Stimulated activated naive CD4-positive, alpha-beta T cell (primary cell): ENCODE results near the gene DSCAML1.

Source experiments
- DNase-seq, 6 experiments: peaks; one replicate each; lab custom pipeline; 2025; lab: John Stamatoyannopoulos, UW

The DSCAML1 gene

GRCh38 chr11:117442049-117442868 is 354.8 kb downstream of the DSCAML1 start:
- no peak for DNase-seq

DNA sequence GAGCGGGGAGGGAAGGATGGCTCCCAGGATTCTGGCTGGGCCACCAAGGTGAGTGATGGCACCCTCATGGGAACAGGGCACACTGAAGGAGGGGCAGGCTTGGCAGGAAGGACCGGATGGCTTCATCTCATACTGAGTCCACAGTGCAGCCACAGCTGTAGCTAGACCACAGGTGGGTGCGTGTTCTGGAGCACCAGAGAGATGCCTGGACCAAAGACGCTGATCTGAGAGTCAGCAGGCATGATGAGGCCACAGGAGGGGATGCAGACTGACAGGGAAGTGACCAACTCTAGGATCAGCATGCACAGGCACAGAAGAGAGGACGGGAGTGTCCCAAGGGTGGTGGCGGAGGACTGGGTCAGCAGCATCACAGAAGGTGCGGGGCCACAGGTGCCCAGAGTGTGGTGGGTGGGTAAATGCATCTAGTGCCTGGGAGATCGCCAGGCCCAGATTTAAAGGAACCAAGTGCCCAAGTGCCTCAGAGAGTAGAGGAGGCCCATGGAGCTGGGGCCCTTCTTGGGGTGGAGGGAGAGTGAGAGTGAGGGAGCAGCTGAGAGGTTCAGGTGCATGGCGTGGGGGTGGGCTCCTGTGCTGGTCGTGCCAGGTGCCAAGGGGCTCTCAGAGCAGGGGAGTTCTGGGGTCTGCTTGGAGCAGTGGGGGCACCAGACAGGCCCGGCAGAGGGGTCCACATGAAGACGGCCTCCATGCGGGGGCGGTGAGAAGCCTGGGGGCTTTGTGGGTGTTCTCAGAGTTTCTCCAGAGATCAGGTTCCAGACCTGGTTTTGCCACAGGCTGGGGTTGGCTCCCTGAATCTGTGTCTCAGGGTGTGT is 355.7 kb downstream of the DSCAML1 start:
- no peak for DNase-seq

GRCh38 chr11:117440258-117440657 is 356.8 kb downstream of the DSCAML1 start:
- no peak for DNase-seq

GRCh38 chr11:117439256-117439655 is 357.8 kb downstream of the DSCAML1 start:
- DNase-seq: no peak

DNA sequence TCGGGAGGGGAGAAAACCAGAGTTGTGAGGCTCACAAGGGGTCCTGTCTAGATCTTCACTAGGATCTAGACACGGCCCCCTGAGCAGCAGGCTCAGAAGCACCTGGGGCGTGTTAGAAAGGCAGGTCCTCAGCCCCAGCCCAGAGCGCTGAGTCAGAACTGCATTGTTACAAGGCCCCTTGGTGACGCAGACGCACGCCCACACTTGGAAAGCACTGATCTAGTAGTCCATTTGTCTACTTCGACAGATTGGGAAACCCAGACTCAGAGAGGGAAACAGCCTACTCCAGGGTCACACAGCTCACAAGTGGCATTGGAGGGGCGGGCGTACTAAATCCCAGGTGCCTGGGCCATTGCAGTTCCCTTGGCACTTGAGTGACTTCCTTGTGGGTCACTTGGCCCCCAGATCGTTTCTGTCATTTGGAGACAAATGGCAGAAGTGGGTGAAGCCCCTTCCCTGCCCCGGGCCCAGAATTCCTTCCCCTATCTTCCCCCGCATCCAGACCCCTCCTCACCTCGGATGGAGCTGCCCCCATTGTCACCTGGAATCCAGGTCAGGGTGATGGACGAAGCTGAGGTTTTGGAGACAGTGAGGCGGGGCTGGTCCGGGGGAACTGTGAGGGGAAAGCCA is 358.5 kb downstream of the DSCAML1 start:
- no peak for DNase-seq

GRCh38 chr11:117437791-117438130 is 359.3 kb downstream of the DSCAML1 start:
- DNase-seq: no peak

DNA sequence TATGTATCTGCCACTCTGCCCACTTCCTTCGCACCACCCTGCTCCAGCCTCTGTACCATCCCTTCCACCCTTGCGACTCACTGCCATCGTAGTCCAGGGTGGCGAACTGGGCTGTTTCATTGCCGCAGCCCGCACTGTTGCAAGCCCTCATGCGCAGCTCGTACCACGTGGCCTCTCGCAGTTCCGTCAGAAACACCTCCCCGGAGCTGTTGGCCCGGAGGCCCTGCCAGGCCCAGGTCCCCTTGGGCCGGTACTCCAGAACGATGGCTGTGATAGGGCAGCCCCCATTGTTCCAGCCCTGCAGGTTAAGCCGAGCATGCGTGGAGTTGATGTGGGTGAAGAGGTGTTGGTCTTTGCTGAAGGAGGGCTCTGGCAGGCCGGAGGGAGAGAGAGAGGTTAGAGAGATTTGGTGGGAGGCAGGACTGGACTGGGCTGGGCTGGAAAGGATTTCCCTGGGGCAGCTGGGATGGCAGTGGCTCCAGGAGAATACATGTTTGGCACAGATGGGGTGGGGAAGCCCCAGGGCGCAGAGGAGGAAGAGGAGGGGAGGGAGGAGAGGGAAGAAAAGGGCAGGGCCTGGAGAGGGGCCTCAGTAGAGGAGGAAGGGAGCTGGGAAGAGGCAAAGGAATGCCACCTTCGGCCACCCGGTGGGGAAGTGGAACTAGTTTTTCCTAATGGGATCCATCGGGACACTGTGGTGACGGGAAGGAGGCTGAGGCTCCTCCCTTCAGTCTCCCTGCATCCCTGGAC is 359.8 kb downstream of the DSCAML1 start:
- DNase-seq: no peak

DNA sequence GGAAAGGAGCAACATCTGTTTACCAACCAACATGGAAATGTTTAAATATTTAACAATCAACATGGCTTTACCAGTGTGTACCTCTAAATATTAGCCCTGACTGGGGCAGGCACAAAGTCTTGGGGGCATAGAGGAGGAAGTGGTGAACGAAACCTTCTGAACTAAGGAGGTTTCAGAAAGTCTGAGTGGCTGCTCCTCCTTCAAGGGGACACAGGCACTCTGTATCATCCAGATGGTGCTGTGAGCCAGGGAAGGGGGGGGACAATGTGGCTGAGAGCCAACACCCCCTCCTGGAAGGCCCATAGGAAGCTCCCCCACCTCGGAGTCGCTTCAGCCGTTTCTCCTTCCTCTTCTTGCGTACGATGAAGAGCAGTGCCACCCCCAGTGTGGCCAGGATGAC is 361.7 kb downstream of the DSCAML1 start:
- DNase-seq: no peak

GRCh38 chr11:117434481-117434880 is 362.5 kb downstream of the DSCAML1 start:
- no peak for DNase-seq

DNA sequence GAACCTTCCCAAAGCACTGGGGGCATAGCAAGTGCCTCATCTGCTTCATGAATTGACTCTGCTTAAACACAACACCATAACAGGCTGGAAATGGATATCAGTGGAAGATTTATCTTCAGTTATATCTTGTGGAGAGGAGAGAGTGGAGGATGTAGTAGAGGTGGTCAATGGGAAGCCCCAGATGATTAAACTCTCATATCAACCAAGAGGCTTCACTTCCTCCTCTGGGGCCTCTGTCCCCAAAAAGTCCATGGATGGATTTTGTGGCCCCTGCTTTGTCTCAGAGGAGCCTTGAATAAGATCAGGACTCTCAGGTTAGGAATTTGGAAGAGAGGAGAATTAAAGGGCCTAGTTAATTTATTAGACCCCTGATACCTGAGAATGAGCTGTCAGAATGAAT is 363.3 kb downstream of the DSCAML1 start:
- no peak for DNase-seq

GRCh38 chr11:117431436-117431835 is 365.6 kb downstream of the DSCAML1 start:
- no peak for DNase-seq

GRCh38 chr11:117430293-117430955 is 366.6 kb downstream of the DSCAML1 start:
- no peak for DNase-seq

DNA sequence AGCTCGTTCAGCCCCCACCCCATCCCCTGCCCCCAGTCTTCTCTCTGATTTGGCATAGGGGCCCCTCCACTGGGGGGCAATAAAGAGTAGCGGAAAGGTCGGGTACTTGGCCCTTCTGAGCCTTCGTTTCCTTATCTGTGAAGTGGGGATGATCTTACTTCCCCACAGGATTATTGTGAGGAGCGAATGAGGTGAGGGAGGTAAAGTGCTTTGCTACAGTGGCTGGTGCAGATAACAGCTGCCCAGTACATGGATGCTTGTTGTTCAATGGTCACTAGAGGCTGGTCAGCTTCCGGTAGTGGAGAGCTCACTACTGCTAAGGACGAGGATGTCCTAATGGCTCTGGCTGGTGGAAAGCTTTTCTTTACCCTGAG is 368.2 kb downstream of the DSCAML1 start:
- no peak for DNase-seq

GRCh38 chr11:117428186-117428855 is 368.7 kb downstream of the DSCAML1 start:
- no peak for DNase-seq

DNA sequence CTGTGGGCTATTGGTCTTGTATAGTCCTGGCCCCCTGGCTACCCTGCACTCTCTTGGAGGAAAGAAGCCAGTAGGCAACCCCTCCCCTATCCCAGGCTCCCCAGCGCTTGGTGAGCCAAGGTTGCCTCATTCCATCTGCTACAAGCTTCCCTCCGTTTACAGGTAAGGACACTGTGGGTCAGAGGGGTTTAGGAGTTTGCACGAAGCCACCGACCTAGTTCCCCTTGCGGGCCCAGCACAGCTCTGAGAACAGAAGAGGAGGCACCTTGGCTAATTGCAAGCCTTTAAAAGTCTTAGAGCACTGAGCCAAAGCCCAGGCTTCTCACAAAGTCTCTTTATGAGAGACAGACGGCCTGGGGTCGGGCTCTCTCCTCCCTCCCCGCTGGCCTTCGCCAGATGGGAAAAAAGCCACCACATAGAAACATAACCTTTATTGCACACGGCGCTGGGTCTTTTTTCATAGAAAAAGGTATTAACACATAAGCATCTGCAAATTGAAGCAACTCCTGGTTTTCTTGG is 369.6 kb downstream of the DSCAML1 start:
- DNase-seq: no peak

DNA sequence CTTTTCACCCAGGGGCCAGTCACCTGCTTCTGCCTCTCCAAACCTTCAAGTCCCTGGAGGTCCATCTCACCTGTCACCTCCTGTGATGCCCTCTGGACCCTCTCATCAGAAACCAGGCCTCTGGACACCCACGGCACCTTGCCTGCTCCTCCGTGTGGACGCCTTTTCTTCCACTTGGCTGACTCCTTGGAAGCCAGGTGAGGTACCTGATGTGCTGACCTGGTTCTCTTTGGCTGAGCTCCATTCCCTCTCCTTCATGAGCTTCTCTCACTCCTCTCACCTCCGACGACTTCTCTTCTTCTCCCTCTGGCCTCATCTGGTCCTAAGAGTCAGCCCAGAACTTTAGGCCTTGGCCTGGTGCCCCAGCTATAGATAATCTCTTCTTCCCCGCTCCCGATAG is 370.1 kb downstream of the DSCAML1 start:
- DNase-seq: peak in 1 of 6 experiments; percentile 2

- peak in 5 of 6 experiments; percentile 23 to 59 (median 47) for DNase-seq
Observed at GRCh38 chr11:117426297-117426685, 370.7 kb downstream of the DSCAML1 start.

GRCh38 chr11:117425679-117426296 is 371.2 kb downstream of the DSCAML1 start:
- DNase-seq: no peak

DNA sequence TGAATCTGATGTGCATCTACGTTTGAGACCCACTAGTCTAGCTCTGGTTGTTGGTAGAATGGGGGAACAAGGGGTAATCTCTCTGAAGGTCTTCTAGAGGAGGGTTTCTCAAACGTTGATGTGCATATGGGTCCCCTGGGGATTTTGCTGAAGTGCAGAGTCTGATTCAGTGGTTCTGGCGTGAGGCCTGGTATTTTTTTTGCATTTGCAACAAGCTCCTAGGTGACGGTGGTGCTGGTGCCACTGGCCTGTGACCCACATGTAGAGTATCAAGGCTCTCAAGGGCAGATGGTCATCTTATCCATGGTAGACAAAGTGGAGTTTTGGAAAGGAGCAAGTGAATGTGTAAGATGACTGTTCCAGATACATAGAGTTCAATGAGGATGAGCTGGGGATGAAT is 372.2 kb downstream of the DSCAML1 start:
- DNase-seq: no peak

GRCh38 chr11:117423046-117423575 is 373.9 kb downstream of the DSCAML1 start:
- DNase-seq: no peak
